ENCODE measurements around the gene CDK5RAP2. TPM values are rescaled to one million over a fixed set of nuclear protein-coding genes. Genes with fewer than 3 reads are reported as not detected.

The CDK5RAP2 gene
- total RNA-seq, 1 experiment from 2014 or later: 56.4 TPM

DNA sequence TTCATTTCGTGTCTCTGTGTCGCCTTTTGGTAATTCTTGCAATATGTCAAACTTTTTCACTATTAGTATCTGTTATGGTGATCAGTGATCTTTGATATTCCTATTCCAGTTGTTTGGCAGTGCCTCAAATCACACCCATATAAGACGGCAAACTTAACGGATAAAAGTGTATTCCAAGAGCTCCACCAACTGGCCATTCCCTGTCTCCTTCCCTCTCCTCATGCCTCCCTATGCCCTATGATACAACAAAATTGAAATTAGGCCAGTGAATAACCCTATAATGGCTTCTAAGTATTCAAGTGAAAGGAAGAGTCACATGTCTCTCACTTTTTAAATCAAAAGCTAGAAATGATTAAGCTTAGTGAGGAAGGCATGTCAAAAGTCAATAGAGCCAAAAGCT lies 74.8 kb downstream of the CDK5RAP2 start:
- Histone ChIP-seq H3K27ac (ENCODE audit: insufficient read length, low read depth, low read length) (no peak overlapping the region), H2BK12ac (ENCODE audit: insufficient read length, low read depth, low read length) (no peak overlapping the region), H4K91ac (ENCODE audit: insufficient read length, low read depth, low read length) (no peak overlapping the region), H2BK5ac (ENCODE audit: insufficient read length, low read length) (no peak overlapping the region), H4K5ac (ENCODE audit: insufficient read length, low read depth, low read length) (no peak overlapping the region), H2BK15ac (ENCODE audit: low read depth, low read length) (no peak overlapping the region), H3K4ac (ENCODE audit: low read depth, low read length) (no peak overlapping the region), H3K4me2 (ENCODE audit: insufficient read depth, insufficient read length, low read length) (no peak overlapping the region), H3K23ac (ENCODE audit: insufficient read length, low read depth, low read length) (no peak overlapping the region), H2AFZ (ENCODE audit: low read length) (no peak overlapping the region), H2BK120ac (ENCODE audit: low read depth, low read length, poor library complexity, severe bottlenecking) (no peak overlapping the region), H4K20me1 (ENCODE audit: control insufficient read depth, insufficient read depth, insufficient read length) (peaks cover 2% of the 10 kb centered on the region), H3K23me2 (ENCODE audit: insufficient read length, low read depth, low read length, poor library complexity, severe bottlenecking) (no peaks in the 10 kb centered on the region), H3K79me2 (ENCODE audit: insufficient read depth, low read length) (peaks cover 2% of the 10 kb centered on the region; the same call in 1 of the 2 replicates), H3T11ph (ENCODE audit: low read length) (no peak overlapping the region), H3K9me3 (ENCODE audit: control insufficient read depth, low read depth, low read length) (no peaks in the 10 kb centered on the region), H3K79me1 (ENCODE audit: insufficient read depth, low read depth, low read length, poor library complexity, severe bottlenecking) (no peaks in the 10 kb centered on the region), H2BK20ac (ENCODE audit: low read depth, low read length, poor library complexity, severe bottlenecking) (no peak overlapping the region), H3K18ac (ENCODE audit: insufficient read length, low read depth, low read length) (no peak overlapping the region), H3K9ac (ENCODE audit: extremely low read depth, insufficient read length, low read length) (no peak overlapping the region), H2AK5ac (ENCODE audit: insufficient read length, low read length) (no peak overlapping the region), H3K14ac (ENCODE audit: insufficient read depth, low read length) (no peak overlapping the region), H4K8ac (replicated peaks; ENCODE audit: insufficient read length, low read depth, low read length) (no peak overlapping the region), H3K56ac (ENCODE audit: insufficient read length, low read depth, low read length) (no peak overlapping the region), H3K27me3 (ENCODE audit: insufficient read depth, low read length) (no peaks in the 10 kb centered on the region), H3K4me1 (ENCODE audit: insufficient read depth, low read length) (no peaks in the 10 kb centered on the region)
- H3K27ac Mint-ChIP-seq: no peak overlapping the region
- TF ChIP-seq, protein P1, sequence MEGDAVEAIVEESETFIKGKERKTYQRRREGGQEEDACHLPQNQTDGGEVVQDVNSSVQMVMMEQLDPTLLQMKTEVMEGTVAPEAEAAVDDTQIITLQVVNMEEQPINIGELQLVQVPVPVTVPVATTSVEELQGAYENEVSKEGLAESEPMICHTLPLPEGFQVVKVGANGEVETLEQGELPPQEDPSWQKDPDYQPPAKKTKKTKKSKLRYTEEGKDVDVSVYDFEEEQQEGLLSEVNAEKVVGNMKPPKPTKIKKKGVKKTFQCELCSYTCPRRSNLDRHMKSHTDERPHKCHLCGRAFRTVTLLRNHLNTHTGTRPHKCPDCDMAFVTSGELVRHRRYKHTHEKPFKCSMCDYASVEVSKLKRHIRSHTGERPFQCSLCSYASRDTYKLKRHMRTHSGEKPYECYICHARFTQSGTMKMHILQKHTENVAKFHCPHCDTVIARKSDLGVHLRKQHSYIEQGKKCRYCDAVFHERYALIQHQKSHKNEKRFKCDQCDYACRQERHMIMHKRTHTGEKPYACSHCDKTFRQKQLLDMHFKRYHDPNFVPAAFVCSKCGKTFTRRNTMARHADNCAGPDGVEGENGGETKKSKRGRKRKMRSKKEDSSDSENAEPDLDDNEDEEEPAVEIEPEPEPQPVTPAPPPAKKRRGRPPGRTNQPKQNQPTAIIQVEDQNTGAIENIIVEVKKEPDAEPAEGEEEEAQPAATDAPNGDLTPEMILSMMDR (conservative IDR thresholded peaks at IDR 0.05): peak; percentile 45; the same call in 2 of the 3 replicates
- no peak overlapping the region for H3K4me3 Mint-ChIP-seq
- WGBS (ENCODE audit: extremely low coverage, insufficient read length, low lambda C conversion rate): no CpG with 5 or more reads among the region's 4 CpGs
- peaks cover 5 to 11% of the 10 kb centered on the region in 2 experiments; a peak in 3 of 4 replicates for H3K4me1 Mint-ChIP-seq
- peaks cover 28 to 41% (median 39%) of the 10 kb centered on the region in 3 experiments for H3K36me3 Mint-ChIP-seq (ENCODE audit: insufficient read depth in 1 of 3, low read depth in 3 of 3)
- H3K27me3 Mint-ChIP-seq (ENCODE audit: low read depth): no peaks in the 10 kb centered on the region
- H3K9me3 Mint-ChIP-seq: peaks cover 4 to 12% of the 10 kb centered on the region in 2 experiments; a peak in 3 of 5 replicates
- DNase-seq: no peak

Data from H9 (cell line).